KBM-7 (cell line): ENCODE results near the gene PHOSPHO2.

Source experiments
- DNase-seq: peaks from one replicate; pipeline ENCODE4 v3.0.0-alpha.2; 2015
- in situ Hi-C: fragments of 300-500 bp; cut with MboI; formaldehyde crosslinking; loops from 2 replicates; pipeline ENCODE4 v1.14.3; 2020; ENCODE audit warnings: low sequenced_read_pairs, low pct_unique_long_range_greater_than_20kb, mixed read lengths

The PHOSPHO2 gene

DNA sequence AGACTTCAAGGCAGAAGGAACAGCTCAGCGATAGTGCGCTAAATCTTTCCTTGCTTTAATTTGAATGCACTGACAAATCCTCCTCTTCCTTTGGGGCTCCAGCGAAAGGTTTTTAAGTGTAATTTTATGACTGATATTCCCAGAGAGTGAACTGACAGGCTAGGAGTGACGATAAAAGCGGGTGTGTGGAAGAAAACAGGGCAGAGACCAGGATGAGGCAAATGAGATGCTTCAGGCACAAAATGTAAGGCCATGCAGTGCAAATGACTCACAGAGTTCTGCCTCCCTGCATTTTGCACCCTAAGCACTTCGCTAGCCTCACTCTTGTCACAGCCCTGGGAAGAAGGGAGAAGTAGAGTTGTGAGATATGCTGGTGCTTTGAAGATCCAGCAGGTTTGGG, 54.0 kb downstream of the PHOSPHO2 start:
- no peak for DNase-seq

More for the DNA sequence above, 54.0 kb downstream of the PHOSPHO2 start:
- in situ Hi-C loops = no loop called here
